HCT116 (cell line): ENCODE measurements around the gene PKHD1.

Source experiments
- EGR1 ChIP-seq: IDR thresholded peaks from 2 replicates; pipeline ENCODE4 v1.6.1; 2012; ENCODE audit warnings: low read depth
- RAD21 ChIP-seq: IDR thresholded peaks from 2 replicates; pipeline ENCODE4 v1.6.1; 2012; ENCODE audit warnings: low read depth, mild to moderate bottlenecking
- TF ChIP-seq, protein P1 (sequence below), 3 experiments: fragments of 200-600 bp in 1 of 3; sonication (generic) in 1 of 3; IDR thresholded peaks in 2 of 3; conservative IDR thresholded peaks in 1 of 3; 2 replicates each; pipeline ENCODE4 v1.5.1; 2012 to 2017; ENCODE audit warnings: low read depth in 2 of 3, low read length in 2 of 3, antibody characterized with exemption in 1 of 3, borderline replicate concordance in 1 of 3, control low read depth in 1 of 3, mild to moderate bottlenecking in 1 of 3, mixed read lengths in 1 of 3, mixed run types in 1 of 3, moderate library complexity in 1 of 3; ENCODE audit not compliant: insufficient read depth in 1 of 3

DNA sequence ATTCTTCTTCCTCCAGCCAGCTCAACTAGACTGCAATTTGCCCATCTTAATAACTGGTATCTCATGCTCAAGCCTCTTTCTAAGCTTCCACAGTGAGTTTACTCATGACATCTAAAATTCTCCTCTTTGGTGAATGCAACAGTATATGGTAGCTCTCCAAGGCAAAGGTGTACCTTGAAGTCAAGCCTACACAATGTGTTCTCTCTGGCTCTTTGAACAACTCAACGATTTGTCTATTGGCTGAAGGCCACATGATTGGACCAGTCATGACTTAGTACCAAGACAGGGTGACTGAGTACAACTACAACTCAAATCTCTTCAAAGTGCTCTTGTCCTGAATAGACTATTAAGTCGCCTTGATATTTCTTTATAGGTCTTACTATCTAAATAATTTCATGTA lies 199.6 kb downstream of the PKHD1 start:
- TF ChIP-seq, protein P1, sequence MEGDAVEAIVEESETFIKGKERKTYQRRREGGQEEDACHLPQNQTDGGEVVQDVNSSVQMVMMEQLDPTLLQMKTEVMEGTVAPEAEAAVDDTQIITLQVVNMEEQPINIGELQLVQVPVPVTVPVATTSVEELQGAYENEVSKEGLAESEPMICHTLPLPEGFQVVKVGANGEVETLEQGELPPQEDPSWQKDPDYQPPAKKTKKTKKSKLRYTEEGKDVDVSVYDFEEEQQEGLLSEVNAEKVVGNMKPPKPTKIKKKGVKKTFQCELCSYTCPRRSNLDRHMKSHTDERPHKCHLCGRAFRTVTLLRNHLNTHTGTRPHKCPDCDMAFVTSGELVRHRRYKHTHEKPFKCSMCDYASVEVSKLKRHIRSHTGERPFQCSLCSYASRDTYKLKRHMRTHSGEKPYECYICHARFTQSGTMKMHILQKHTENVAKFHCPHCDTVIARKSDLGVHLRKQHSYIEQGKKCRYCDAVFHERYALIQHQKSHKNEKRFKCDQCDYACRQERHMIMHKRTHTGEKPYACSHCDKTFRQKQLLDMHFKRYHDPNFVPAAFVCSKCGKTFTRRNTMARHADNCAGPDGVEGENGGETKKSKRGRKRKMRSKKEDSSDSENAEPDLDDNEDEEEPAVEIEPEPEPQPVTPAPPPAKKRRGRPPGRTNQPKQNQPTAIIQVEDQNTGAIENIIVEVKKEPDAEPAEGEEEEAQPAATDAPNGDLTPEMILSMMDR (IDR thresholded peaks at IDR 0.05 in 2 of 3, conservative IDR thresholded peaks at IDR 0.05 in 1 of 3; ENCODE audit: borderline replicate concordance in 1 of 3, insufficient read depth in 1 of 3, low read depth in 2 of 3, low read length in 2 of 3): no peak
- TF ChIP-seq EGR1: no peak
- no peak for TF ChIP-seq RAD21
